Common myeloid progenitor, CD34-positive (primary cell): ENCODE measurements around the gene ZNF664.

Experiments
- CTCF ChIA-PET: fragments of 350-600 bp; sonication (Branson Sonifier 250); formaldehyde crosslinking; loops from one replicate; lab custom pipeline; 2021; ENCODE audit warnings: antibody characterized with exemption; lab: Charles Lee
- POLR2A ChIA-PET: fragments of 350-600 bp; sonication (Branson Sonifier 250); formaldehyde crosslinking; loops from one replicate; lab custom pipeline; 2021; ENCODE audit warnings: antibody characterized with exemption; lab: Charles Lee
- DNase-seq, 3 donors: peaks; one replicate each; pipeline versions ENCODE4 v3.0.0 to v3.0.0-alpha.2; 2013
- H3K27ac ChIP-seq, 2 experiments: 1 replicate in 1 of 2; 2 replicates in 1 of 2; pipeline ENCODE4 v1.7.0; 2013; ENCODE audit warnings: inconsistent platforms in 2 of 2, low read length in 2 of 2, mild to moderate bottlenecking in 2 of 2, low read depth in 1 of 2, moderate library complexity in 1 of 2; ENCODE audit not compliant: severe bottlenecking in 2 of 2, insufficient read depth in 1 of 2, poor library complexity in 1 of 2
- H3K27me3 ChIP-seq, 5 experiments: replicated peaks in 2 of 5; 1 replicate in 3 of 5; 2 replicates in 2 of 5; pipeline versions ENCODE4 v1.6.1 to v1.7.0; 2013; ENCODE audit warnings: low read length in 4 of 5, mild to moderate bottlenecking in 2 of 5, moderate library complexity in 2 of 5, inconsistent platforms in 1 of 5; ENCODE audit not compliant: insufficient read depth in 5 of 5, control insufficient read depth in 4 of 5
- H3K36me3 ChIP-seq, 4 experiments: 1 replicate in 2 of 4; 2 replicates in 2 of 4; pipeline versions ENCODE4 v1.6.1 to v1.7.0; 2013; ENCODE audit warnings: low read length in 3 of 4, control low read depth in 1 of 4, mild to moderate bottlenecking in 1 of 4; ENCODE audit not compliant: control insufficient read depth in 4 of 4, insufficient read depth in 4 of 4
- H3K4me1 ChIP-seq, 4 experiments: 1 replicate in 3 of 4; 2 replicates in 1 of 4; pipeline versions ENCODE4 v1.6.1 to v1.7.1; 2013; ENCODE audit warnings: low read length in 3 of 4, mild to moderate bottlenecking in 3 of 4, control low read depth in 1 of 4, inconsistent platforms in 1 of 4, moderate library complexity in 1 of 4; ENCODE audit not compliant: control insufficient read depth in 4 of 4, insufficient read depth in 4 of 4; ENCODE audit errors: control extremely low read depth in 1 of 4
- H3K4me3 ChIP-seq, 7 experiments: 1 replicate in 4 of 7; 2 replicates in 3 of 7; pipeline versions ENCODE4 v1.5.1 to v1.7.0; 2013; ENCODE audit warnings: mild to moderate bottlenecking in 7 of 7, low read length in 6 of 7, moderate library complexity in 6 of 7, inconsistent platforms in 2 of 7, low read depth in 2 of 7, control low read depth in 1 of 7; ENCODE audit not compliant: insufficient read depth in 4 of 7, control insufficient read depth in 1 of 7; ENCODE audit errors: extremely low read depth in 1 of 7
- H3K9me3 ChIP-seq, 5 experiments: 1 replicate in 4 of 5; 2 replicates in 1 of 5; pipeline versions ENCODE4 v1.6.1 to v1.7.1; 2013; ENCODE audit warnings: low read length in 4 of 5, mild to moderate bottlenecking in 2 of 5, inconsistent platforms in 1 of 5, low read depth in 1 of 5, moderate library complexity in 1 of 5; ENCODE audit not compliant: control insufficient read depth in 4 of 5, insufficient read depth in 2 of 5; ENCODE audit errors: control extremely low read depth in 1 of 5
- WGBS: methylation state at CpG from one replicate; pipeline ENCODE4 v1.1.5; 2013; ENCODE audit not compliant: insufficient coverage; 5-methylcytosine and 5-hydroxymethylcytosine counted together

The ZNF664 gene

GRCh38 chr12:124020514-124020949 lies 47.5 kb downstream of the ZNF664 start:
- H3K4me3 ChIP-seq: no peak overlapping the region
- CTCF ChIA-PET: interaction anchor here (0.8 to 1.8 kb wide), 3 partner anchors 11 to 16 kb away, joined by 3 to 6 read pairs (median 3); no protein-coding TSS in a partner anchor
- H3K27ac ChIP-seq: no peak overlapping the region
- no peak for DNase-seq
- H3K4me1 ChIP-seq: peaks cover 1 to 25% (median 20%) of the 10 kb centered on the region in 4 experiments
- POLR2A ChIA-PET: interaction anchor here (0.6 kb wide), 2 partner anchors 115 to 1227 kb away, joined by 3 read pairs; no protein-coding TSS in a partner anchor
- no peaks in the 10 kb centered on the region for H3K27me3 ChIP-seq
- WGBS: no CpG with 5 or more reads among the region's 2 CpGs
- H3K9me3 ChIP-seq: no peaks in the 10 kb centered on the region
- peaks cover 0 to under 1% (median 0%) of the 10 kb centered on the region in 4 experiments for H3K36me3 ChIP-seq

DNA sequence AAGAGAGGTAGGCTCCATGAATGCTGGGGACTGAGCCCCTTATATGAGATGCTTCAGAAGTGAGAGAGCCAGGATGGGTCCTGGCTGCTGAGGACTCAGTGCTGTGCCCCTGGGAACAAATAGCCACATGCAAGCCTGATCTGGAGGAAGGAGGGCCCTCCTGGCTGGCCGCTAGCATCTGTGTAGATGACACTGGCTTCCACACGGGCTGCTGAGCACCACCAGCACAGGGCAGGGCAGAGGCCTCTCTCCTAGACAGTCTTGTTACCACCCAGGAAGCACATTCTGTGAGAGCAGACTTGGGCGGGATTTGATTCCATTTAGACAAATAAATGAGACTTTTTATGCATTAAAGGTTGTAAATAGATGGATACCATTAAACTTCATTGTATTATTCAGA lies 48.0 kb downstream of the ZNF664 start:
- H3K4me3 ChIP-seq: no peak overlapping the region
- no peak for DNase-seq
- H3K27me3 ChIP-seq: no peaks in the 10 kb centered on the region
- H3K9me3 ChIP-seq: no peaks in the 10 kb centered on the region
- ChIA-PET CTCF (no interaction called here), POLR2A (no interaction called here)
- H3K4me1 ChIP-seq: peaks cover 1 to 26% (median 23%) of the 10 kb centered on the region in 4 experiments
- no peaks in the 10 kb centered on the region for H3K36me3 ChIP-seq
- no peak overlapping the region for H3K27ac ChIP-seq
- no CpG with 5 or more reads among the region's 3 CpGs for WGBS

DNA sequence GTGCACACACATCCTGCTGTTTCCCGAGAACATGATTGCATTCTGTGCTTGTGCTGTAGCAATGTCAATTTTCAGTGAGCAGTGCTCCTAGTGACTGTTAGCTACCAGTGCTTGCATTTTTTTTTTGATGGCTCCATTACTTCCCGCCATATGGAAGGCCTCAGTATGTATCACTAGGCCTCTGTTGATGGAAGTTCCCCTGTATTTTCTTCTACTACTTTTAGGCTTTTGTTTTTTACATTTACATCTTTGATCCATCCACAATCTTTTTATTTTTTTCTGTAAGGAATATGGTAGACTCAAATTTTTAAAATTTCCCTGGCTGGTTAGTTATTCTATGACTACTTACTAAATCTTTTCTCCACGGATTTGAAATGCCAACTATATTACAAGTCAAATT lies 49.1 kb downstream of the ZNF664 start:
- CTCF ChIA-PET: no interaction called here
- DNase-seq: no peak
- H3K4me3 ChIP-seq: no peak overlapping the region
- WGBS: 100% methylated on average over 2 of the region's 3 CpGs
- H3K4me1 ChIP-seq: peaks cover 1 to 30% (median 24%) of the 10 kb centered on the region in 4 experiments
- H3K36me3 ChIP-seq: no peaks in the 10 kb centered on the region
- H3K27me3 ChIP-seq: no peaks in the 10 kb centered on the region
- H3K27ac ChIP-seq: no peak overlapping the region
- POLR2A ChIA-PET: no interaction called here
- H3K9me3 ChIP-seq: no peaks in the 10 kb centered on the region

GRCh38 chr12:124024263-124024678 lies 51.3 kb downstream of the ZNF664 start:
- peak overlapping the region in 1 of 2 experiments; percentile 81 for H3K27ac ChIP-seq
- ChIA-PET POLR2A (interaction anchor here (1.0 to 1.7 kb wide), 3 partner anchors 9 to 18 kb away, joined by 3 to 5 read pairs (median 3); no protein-coding TSS in a partner anchor), CTCF (interaction anchor here (0.6 to 2.5 kb wide), 7 partner anchors 9 to 357 kb away, joined by 3 to 14 read pairs (median 3); no protein-coding TSS in a partner anchor)
- DNase-seq: peak; percentile 78 to 98 (median 95)
- H3K9me3 ChIP-seq: no peaks in the 10 kb centered on the region
- H3K36me3 ChIP-seq: no peaks in the 10 kb centered on the region
- peak overlapping the region in 1 of 7 experiments; percentile 43 for H3K4me3 ChIP-seq
- WGBS: 0% methylated on average over 7 of the region's 8 CpGs
- no peaks in the 10 kb centered on the region for H3K27me3 ChIP-seq
- peaks cover 3 to 40% (median 31%) of the 10 kb centered on the region in 4 experiments for H3K4me1 ChIP-seq

GRCh38 chr12:124024776-124025175 lies 51.8 kb downstream of the ZNF664 start:
- H3K4me3 ChIP-seq: peak overlapping the region in 1 of 7 experiments; percentile 43
- H3K36me3 ChIP-seq: no peaks in the 10 kb centered on the region
- POLR2A ChIA-PET: interaction anchor here (0.6 to 1.7 kb wide), 4 partner anchors 10 to 490 kb away, joined by 3 to 5 read pairs (median 3); no protein-coding TSS in a partner anchor
- H3K4me1 ChIP-seq: peaks cover 3 to 40% (median 31%) of the 10 kb centered on the region in 4 experiments
- CTCF ChIA-PET: interaction anchor here (0.8 to 2.5 kb wide), 7 partner anchors 8 to 746 kb away, joined by 3 to 14 read pairs (median 3); no protein-coding TSS in a partner anchor
- peak overlapping the region in 1 of 2 experiments; percentile 81 for H3K27ac ChIP-seq
- H3K27me3 ChIP-seq: no peaks in the 10 kb centered on the region
- no peaks in the 10 kb centered on the region for H3K9me3 ChIP-seq
- 63% methylated on average over 7 of the region's 7 CpGs for WGBS
- no peak for DNase-seq

- Histone ChIP-seq H3K36me3 (no peaks in the 10 kb centered on the region), H3K27me3 (no peaks in the 10 kb centered on the region), H3K4me3 (no peak overlapping the region), H3K9me3 (no peaks in the 10 kb centered on the region), H3K27ac (no peak overlapping the region), H3K4me1 (peaks cover 3 to 40% (median 31%) of the 10 kb centered on the region in 4 experiments)
- WGBS: 74% methylated on average over 8 of the region's 8 CpGs
- CTCF ChIA-PET: interaction anchor here (0.8 to 2.5 kb wide), 4 partner anchors 11 to 745 kb away, joined by 3 to 14 read pairs (median 3); no protein-coding TSS in a partner anchor
- POLR2A ChIA-PET: interaction anchor here (1.7 kb wide), 1 partner anchor 19 kb away, joined by 5 read pairs; no protein-coding TSS in a partner anchor
- no peak for DNase-seq
These were observed 52.6 kb downstream of the ZNF664 start for GRCh38 chr12:124025661-124026060.
